ENCODE data around the gene ABLIM3. TPM values are rescaled to one million over a fixed set of nuclear protein-coding genes. Genes with fewer than 3 reads are reported as not detected.

The ABLIM3 gene
- total RNA-seq, 1 donor from 2014 or later, result not detected

- Mint-ChIP-seq H3K4me1 (no peaks in the 10 kb centered on the region), H3K27ac (no peak overlapping the region), H3K27me3 (peaks cover 13% of the 10 kb centered on the region), H3K36me3 (ENCODE audit: low read depth) (no peaks in the 10 kb centered on the region), H3K4me3 (no peak overlapping the region), H3K9me3 (no peaks in the 10 kb centered on the region)
- intact Hi-C loops (cut with micrococcal nuclease), result no loop called here
- POLR2A ChIA-PET, result no interaction called here
- DNase-seq, result no peak
- ATAC-seq (ENCODE audit: low read depth), result no peak
- CTCF ChIA-PET, result no interaction called here
- no peak for TF ChIP-seq CTCF (IDR thresholded peaks at IDR 0.05)
These were observed 19.0 kb downstream of the ABLIM3 start for GRCh38 chr5:149160291-149160787.

GRCh38 chr5:149161026-149161687 is 19.9 kb downstream of the ABLIM3 start:
- Mint-ChIP-seq H3K36me3 (ENCODE audit: low read depth) (no peaks in the 10 kb centered on the region), H3K4me1 (no peaks in the 10 kb centered on the region), H3K4me3 (no peak overlapping the region), H3K9me3 (no peaks in the 10 kb centered on the region), H3K27ac (no peak overlapping the region), H3K27me3 (peaks cover 8% of the 10 kb centered on the region)
- TF ChIP-seq CTCF (IDR thresholded peaks at IDR 0.05), result no peak
- intact Hi-C loops (cut with micrococcal nuclease), result no loop called here
- CTCF ChIA-PET, result no interaction called here
- no peak for DNase-seq
- no peak for ATAC-seq (ENCODE audit: low read depth)
- POLR2A ChIA-PET, result no interaction called here

- ChIA-PET CTCF (no interaction called here), POLR2A (no interaction called here)
- no peak overlapping the region for H3K27ac Mint-ChIP-seq
- intact Hi-C loops (cut with micrococcal nuclease), result no loop called here
- DNase-seq (no peak), ATAC-seq (ENCODE audit: low read depth) (no peak)
- H3K4me1 Mint-ChIP-seq, result no peaks in the 10 kb centered on the region
- no peak overlapping the region for H3K4me3 Mint-ChIP-seq
- no peaks in the 10 kb centered on the region for H3K36me3 Mint-ChIP-seq (ENCODE audit: low read depth)
- no peaks in the 10 kb centered on the region for H3K9me3 Mint-ChIP-seq
- TF ChIP-seq CTCF (IDR thresholded peaks at IDR 0.05), result no peak
- H3K27me3 Mint-ChIP-seq, result peaks cover 11% of the 10 kb centered on the region
These were observed 20.6 kb downstream of the ABLIM3 start for GRCh38 chr5:149161850-149162249.

GRCh38 chr5:149162401-149163084 is 21.2 kb downstream of the ABLIM3 start:
- H3K4me1 Mint-ChIP-seq, result no peaks in the 10 kb centered on the region
- no peak overlapping the region for H3K4me3 Mint-ChIP-seq
- DNase-seq (no peak), ATAC-seq (ENCODE audit: low read depth) (no peak)
- no peak for TF ChIP-seq CTCF (IDR thresholded peaks at IDR 0.05)
- no peak overlapping the region for H3K27ac Mint-ChIP-seq
- ChIA-PET POLR2A (no interaction called here), CTCF (no interaction called here)
- H3K36me3 Mint-ChIP-seq (ENCODE audit: low read depth), result no peaks in the 10 kb centered on the region
- H3K9me3 Mint-ChIP-seq, result no peaks in the 10 kb centered on the region
- H3K27me3 Mint-ChIP-seq, result peaks cover 11% of the 10 kb centered on the region
- intact Hi-C loops (cut with micrococcal nuclease), result no loop called here

GRCh38 chr5:149164731-149165130 is 23.4 kb downstream of the ABLIM3 start:
- H3K27me3 Mint-ChIP-seq, result peaks cover 15% of the 10 kb centered on the region
- no peak for ATAC-seq (ENCODE audit: low read depth)
- no peak for TF ChIP-seq CTCF (IDR thresholded peaks at IDR 0.05)
- ChIA-PET POLR2A (no interaction called here), CTCF (no interaction called here)
- no peaks in the 10 kb centered on the region for H3K9me3 Mint-ChIP-seq
- H3K27ac Mint-ChIP-seq, result no peak overlapping the region
- DNase-seq, result no peak
- H3K36me3 Mint-ChIP-seq (ENCODE audit: low read depth), result no peaks in the 10 kb centered on the region
- intact Hi-C loops (cut with micrococcal nuclease), result no loop called here
- H3K4me1 Mint-ChIP-seq, result no peaks in the 10 kb centered on the region
- H3K4me3 Mint-ChIP-seq, result no peak overlapping the region

Measured in activated B cell treated with CpG ODN at 0.5 μM for 24 hours (primary cell).